Measurements from ENCODE around the gene DIP2C.
A peak's percentile ranks its signal among the peaks of the same experiment; 100 is the strongest.
"Not testable (repeated sequence)": the region's sequence is repeated elsewhere in the genome, so short reads cannot be mapped to it uniquely, and the experiment has no call there.

Gene DIP2C

DNA sequence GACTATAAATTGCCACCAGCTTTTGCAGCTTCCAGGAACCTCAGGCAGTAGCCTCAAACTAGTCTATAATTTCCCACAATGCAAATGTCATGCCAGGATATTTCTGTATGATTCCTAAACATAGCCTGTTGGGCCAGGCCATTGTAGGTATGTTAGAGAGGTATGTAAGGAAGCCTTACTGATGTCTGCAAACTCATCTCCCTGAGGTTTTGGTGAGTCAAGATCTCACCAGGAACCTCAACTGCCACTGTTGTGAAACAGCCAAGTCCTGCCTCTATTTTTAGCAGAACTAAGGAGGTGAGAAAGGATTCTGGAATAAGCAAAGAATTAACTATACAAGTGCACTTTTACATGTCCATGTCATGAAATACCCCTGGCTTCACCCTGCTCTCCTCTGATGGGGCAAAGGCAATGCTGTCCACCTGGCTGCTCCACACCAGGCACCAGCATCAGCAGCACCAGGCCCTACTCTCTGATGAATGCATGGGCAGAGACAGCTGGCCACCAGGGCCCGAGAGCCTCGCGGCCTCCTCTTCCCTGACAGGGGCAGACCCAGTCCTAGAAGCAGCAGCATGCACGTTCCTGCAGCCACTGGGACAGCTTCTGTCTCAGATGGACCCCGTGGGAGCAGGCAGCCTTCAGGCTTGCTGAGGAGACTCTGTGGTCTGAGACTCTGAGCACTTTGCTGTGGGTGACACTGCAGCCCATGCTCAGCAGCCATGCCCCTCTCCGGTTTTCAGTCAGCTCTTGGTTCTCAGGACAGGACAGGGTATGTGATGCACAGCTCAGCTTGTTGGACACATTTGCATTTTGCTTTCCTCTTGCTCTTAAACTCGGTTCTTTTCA is 407.0 kb downstream of the DIP2C start:
- DNase-seq = peak; percentile 53 to 65

DNA sequence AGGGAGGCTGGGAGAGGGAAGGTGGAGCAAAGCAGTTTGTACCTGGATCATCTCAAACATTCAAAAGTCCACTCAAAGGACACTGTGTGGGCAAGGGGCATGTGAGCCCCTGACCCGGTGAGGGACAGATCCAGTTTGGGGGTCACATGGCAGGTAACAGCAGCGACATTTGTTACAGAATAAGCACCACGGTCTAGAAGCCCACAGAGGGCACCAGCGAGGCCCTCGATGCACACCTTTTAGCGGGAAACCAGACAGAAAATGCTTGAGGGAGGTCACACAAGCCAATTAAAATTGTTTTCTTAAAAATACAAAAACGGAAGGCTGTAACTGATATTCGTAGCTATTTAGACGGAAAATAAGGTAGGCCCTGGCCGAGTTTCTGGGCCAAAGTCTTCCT is 409.8 kb downstream of the DIP2C start:
- no peak for DNase-seq

DNA sequence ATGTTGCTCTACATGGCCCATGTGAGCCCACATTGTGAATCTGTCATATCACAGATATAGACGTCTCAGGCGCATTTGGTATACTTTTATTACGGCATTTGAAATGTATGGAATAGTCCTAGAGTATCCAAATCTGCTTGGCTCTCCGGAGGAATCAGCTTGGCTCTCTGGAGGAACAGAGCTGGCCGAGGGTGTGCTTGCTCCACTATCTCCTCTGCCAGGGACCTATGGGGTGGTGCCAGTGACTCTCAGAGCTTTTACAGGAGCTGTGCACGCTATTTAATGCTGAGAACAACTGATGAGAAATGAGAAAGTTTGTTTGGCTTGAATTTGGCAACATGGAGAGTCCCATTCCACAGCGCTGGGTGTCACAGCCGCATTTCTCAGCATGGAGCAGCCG is 410.2 kb downstream of the DIP2C start:
- DNase-seq = no peak

DNA sequence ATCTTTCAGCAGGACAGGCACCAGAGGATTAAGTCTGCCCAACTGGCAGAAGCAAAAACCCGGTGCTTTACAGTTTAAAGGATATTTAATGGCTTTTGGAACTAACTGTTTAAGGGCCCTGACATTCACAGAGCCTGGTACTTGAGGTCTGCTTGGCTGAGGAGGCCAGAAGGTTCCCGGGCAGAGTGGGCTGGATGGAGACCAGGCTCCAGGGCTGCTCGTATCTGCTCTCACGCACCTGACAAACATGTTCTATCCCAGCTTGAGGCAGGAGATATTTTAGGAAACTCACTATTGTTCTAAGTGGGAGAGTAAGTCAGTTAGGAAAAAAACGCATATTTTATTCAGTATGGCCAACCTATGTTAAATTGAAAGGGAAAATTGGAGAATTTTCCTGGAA is 410.8 kb downstream of the DIP2C start:
- no peak for DNase-seq

DNA sequence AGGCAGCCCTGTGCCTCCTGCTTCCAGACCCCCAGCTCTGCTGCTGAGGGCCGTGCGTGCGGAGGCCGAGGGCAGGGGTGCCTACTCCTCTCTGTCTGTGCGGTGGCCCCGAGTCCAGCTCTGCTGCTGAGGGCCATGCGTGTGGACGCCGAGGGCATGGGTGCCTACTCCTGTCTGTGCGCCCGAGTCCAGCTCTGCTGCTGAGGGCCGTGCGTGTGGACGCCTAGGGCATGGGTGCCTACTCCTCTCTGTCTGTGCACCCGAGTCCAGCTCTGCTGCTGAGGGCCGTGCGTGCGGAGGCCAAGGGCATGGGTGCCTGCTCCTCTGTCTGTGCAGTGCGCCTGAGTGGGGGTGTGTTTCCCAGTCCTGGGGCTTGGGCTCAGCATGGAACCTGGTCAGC is 411.5 kb downstream of the DIP2C start:
- DNase-seq = no peak

DNA sequence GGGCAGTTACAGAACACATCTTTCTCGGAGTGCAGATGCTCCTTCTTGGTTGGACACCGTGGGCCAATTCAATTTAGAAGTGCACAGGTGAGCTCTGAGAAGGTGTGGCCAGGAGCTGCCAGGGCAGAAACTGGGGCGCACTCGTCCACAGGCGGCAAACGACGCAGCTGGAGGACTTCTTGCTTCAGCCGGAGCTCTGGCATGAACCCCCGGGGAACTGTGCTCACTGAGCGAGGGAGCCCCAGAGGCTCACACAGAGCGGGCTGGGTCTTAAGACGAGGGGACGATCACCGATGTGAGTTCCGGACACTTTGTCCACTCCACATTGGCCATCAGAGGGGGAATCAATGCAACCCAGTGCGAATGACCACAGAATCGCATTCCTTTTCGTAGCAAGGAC is 413.8 kb downstream of the DIP2C start:
- no peak for DNase-seq

DNA sequence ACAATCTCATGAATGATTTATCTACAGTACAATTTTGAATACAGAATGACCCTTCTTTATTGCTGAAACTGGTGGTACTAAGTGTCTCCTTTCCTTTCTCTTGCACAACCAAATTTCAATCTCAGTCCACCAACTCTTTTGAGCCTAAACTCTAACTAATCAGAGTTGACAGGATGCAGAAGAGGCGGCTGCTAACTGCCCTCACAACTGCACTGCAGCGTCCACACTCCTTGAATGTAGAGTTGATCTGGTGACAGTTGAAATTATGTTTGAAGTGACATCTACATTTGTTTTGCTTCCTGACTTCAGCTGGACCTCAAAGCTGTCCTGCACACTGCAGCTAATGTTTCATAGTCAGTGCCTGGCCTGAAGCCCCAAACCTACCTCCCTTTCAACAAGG is 414.6 kb downstream of the DIP2C start:
- no peak for DNase-seq

DNA sequence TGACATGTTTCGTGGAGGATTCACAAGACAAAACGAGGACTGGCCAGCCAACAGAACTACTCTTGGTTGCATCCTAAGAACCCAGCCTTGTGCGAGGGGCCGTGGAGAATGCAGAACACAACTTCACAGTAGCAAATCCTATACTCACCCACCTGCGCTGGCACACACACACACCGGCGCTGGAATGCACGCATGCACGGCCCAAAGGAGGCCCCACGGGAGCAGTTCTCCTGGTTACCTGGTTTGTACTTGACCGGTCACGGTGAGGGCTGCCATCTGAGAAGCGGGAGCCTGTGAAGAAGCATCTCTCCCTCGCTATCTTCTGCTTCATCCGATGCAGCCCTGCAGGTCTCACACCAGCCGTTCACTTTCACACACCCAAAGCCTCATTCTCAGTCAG is 416.4 kb downstream of the DIP2C start:
- DNase-seq = no peak

DNA sequence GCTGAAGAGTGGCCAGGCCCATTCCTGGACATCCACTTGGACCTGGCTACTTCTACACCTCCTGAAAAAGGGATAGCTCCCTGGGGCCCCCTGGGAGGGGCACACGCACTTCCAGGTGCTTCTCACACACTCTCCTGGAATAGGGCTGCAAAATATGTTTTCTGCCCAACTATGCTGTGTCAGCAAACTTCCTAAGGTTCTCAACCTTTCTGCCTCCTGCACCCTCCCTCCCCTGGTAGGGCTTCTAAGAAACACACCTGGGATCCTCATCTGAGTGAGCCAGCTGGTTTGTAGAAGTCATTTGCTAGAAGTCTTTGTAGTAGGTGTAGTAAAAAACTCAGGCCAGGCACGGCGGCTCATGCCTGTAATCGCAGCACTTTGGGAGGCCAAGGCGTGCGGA is 417.7 kb downstream of the DIP2C start:
- DNase-seq = no peak

DNA sequence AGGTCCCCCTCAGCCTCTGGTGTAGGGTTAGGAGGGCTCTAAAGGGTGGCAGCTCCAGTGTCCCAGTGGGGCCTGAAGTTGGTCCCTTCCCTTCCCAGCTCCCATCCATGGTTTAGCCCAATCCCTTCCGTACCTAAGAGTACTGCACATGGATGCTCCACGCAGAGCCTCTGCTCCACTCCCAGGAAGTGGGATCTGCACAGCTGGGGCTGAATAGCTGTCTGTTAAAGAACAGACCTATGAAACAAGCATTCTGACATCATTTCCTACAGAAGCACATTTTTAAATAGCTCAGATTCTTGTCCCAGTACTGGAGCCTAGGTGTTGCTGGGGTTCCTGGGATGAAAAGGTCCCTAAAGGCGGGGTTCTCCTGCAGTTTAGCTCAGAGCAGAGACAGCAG is 418.3 kb downstream of the DIP2C start:
- no peak for DNase-seq

DNA sequence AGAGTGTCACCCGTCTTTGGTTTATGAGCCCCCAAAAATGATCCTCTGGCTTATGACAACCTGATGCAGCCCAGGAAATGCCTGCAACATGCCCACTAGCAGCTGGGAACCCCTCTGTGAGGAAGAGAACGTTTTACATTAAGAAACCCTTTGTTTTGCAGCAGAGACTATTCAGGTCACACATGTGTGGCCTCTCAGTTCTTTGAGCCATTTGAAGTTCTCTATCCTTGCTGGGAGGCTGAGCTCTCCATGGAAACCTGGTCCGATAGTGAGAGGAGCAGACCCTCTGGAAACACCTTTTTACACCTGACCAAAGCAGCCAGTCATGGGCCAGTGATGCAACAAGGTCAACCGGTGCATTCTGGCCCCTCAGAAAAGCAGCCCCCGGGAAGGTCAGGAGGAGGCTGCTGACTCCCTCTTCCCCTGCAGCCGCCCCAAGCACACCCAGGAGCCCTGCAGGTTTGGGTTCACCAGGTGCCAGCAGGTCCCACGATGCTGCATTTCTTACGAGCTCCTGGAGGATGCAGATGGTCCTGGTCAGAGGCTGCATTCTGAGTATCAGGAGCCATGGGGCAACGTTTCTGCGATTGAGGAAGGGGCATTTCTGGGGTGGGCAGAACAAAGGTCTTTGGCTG is 419.9 kb downstream of the DIP2C start:
- no peak for DNase-seq

DNA sequence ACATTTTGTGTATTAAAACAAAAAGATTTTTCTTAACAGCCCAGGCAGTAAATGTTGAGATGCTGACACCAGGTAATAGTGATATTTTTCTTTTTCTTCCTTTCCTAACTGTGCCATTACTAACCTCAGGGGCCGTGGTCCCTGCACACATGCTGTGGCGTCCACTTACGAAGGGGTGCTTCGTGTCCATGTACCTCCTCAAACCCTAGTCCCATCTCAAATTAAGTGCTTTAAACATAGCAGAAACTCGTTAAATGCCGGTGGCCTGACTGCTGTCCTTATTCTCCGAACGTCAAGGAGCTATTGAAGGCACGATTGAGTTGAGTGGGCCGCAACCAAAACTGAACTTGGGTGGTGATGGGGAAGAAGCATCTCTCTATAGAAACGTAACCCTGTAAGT is 421.8 kb downstream of the DIP2C start:
- DNase-seq = no peak

DNA sequence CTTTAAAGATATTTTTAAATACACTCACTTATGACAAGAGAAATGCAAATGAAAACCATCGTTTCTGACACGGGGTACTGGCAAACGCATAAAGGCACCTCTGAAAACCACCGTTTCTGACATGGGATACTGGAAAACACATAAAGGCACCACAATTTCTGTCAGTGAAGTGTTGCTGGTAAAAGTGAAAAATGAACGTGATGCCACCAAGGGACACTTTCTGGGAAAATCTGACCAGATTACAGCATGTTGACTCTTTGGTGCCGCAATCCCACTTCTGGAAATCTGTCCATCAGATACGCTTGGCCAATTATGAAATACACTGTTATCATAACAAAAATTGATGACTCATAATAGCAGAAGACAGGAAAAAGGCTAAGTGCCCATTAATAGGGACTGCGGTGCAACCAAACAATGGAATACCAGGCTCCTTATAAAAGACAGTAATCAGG is 422.5 kb downstream of the DIP2C start:
- DNase-seq = no peak

DNA sequence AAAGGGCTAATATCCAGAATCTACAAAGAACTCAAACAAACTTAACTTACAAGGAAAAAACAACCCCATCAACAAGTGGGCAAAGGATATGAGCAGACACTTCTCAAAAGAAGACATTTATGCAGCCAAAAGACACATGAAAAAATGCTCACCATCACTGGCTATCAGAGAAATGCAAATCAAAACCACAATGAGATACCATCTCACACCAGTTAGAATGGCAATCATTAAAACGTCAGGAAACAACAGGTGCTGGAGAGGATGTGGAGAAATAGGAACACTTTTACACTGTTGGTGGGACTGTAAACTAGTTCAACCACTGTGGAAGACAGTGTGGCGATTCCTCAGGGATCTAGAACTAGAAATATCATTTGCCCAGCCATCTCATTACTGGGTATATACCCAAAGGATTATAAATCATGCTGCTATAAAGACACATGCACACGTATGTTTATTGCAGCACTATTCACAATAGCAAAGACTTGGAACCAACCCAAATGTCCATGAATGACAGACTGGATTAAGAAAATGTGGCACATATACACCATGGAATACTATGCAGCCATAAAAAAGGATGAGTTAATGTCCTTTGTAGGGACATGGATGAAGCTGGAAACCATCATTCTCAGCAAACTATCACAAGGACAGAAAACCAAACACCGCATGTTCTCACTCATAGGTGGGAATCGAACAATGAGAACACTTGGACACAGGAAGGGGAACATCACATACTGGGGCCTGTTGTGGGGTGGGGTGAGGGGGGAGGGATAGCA is 423.5 kb downstream of the DIP2C start:
- not testable (repeated sequence) for DNase-seq

DNA sequence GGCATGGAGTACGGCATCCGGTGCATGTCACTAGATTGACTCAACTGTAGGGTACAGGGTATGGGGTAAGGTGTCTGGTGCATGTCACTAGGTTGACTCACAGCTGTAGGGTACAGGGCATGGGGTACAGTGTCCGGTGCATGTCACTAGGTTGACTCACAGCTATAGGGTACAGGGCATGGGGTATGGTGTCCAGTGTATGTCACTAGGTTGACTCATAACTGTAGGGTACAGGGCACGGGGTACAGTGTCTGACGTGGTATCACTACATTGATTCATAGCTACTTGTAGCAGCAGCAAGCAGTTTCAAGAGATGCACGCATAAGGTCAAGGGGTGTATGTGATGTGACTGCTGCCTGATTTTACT is 424.4 kb downstream of the DIP2C start:
- not testable (repeated sequence) for DNase-seq

DNA sequence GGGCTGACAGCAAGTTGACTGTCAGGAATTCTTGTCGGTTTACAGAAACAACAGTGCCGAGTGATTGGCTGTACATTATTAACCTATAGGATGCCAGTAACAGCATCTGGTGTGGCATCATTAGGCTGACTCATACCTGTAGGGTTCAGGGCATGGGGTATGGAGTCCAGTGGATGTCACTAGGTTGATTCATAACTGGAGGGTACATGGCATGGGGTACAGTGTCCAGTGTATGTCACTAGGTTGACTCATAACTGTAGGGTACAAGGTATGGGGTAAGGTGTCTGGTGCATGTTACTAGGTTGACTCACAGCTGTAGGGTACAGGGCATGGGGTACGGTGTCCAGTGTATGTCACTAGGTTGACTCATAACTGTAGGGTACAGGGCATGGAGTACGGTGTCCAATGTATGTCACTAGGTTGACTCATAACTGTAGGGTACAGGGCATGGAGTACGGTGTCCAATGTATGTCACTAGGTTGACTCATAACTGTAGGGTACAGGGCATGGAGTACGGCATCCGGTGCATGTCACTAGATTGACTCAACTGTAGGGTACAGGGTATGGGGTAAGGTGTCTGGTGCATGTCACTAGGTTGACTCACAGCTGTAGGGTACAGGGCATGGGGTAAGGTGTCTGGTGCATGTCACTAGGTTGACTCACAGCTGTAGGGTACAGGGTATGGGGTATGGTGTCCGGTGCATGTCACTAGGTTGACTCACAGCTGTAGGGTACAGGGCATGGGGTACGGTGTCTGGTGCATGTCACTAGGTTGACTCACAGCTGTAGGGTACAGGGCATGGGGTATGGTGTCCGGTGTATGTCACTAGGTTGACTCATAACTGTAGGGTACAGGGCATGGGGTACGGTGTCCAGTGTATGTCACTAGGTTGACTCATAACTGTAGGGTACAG is 425.1 kb downstream of the DIP2C start:
- DNase-seq = not testable (repeated sequence)

DNA sequence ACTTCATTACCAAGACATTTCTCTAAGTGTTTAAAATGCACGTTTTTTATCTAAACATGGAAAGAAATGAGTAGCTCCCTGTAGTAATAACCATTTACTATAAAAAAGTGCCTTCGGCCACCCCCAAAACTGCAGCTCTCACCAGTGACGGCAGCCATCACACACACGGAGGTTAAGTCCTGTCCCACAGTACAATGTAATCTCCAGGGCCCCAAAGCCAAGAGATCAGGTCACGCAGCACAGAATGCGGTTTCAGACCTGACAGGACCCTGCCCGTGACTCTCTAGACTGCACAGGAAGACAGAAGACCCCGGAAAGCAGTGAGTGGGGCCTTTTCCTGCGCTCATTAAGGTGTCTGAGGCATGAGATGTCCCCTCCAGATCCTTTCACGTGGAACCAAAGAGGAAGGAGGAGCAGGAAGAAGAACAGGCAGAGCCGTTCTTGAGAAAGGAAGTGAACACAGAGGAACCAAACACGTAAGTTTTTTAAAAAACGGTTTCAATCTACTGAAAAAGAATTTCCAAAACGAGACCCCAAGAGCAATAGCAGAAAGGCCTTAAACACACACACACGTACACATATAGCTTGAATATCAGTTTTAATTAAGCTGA is 428.5 kb downstream of the DIP2C start:
- DNase-seq = peak; percentile 20 to 47

DNA sequence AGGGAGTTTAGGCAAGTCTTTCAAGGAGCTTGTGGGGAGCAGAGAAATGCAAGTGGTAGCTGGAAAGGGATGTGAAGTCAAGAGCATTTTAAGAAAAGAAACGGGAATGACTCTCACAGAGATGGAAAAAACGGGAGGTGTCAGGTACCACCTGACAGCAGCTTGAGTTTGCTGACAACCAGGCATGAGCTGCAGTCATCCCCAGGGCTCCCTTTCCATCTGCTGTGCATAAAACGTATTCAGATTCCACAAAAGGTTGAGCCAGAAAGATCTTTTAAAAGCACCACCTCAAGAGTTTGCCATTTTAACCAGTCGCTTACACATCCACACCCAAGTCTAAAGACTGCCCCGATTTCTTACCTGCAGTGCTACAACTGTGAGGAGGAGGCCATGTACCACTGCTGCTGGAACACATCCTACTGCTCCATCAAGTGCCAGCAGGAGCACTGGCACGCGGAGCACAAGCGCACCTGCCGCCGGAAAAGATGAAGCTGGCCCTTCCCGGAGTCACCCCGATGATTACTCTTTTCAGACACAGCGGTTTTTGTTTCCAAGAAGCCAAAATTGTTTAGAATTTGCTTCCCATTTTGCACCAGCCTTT is 437.4 kb downstream of the DIP2C start:
- no peak for DNase-seq

DNA sequence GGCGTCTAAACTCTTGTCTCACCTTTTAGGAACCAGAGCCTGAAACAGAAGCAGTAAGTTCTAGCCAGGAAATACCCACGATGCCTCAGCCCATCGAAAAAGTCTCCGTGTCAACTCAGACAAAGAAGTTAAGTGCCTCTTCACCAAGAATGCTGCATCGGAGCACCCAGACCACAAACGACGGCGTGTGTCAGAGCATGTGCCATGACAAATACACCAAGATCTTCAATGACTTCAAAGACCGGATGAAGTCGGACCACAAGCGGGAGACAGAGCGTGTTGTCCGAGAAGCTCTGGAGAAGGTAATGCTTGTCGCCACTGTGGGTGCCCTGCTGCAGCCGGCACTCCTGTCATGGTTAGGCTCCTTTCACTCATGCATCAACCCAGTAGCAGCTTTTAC is 441.2 kb downstream of the DIP2C start:
- no peak for DNase-seq

DNA sequence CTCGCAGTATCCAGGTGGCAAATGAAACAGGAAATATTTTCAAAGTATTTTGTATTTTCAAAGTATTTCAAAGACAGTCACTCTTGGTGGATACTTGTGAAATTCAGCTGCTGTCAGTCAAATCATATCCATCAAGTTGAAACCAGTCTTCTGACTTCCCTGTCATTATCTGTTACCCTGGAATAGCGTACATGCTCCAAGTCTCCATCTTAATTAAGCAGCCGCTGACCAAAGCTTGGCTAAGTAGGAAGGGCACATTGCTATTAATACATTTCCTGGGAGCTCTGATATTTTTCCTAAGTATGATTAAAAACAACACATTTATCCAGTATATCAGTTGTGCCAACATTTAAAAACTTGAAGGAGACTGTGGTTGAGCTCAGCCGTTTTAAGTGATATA is 442.0 kb downstream of the DIP2C start:
- DNase-seq = no peak

DNA sequence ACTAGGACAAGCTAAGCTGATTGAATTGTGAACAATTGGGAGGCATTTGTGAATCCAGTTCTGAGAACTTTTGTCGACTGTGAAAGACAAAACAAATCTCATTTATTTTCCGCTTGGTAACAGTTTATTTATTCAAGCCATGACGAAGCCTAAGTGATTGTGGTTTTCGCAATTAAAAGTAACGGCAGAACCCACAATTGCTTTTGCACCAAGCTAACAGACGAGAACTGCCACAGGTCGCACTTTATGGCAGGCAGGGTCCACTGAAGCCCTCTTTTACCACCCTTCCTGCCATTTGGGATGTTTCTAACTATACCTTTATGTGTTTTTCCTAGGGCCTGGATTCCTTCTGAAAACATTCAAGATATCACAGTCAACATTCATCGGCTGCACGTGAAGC is 443.0 kb downstream of the DIP2C start:
- DNase-seq = no peak

DNA sequence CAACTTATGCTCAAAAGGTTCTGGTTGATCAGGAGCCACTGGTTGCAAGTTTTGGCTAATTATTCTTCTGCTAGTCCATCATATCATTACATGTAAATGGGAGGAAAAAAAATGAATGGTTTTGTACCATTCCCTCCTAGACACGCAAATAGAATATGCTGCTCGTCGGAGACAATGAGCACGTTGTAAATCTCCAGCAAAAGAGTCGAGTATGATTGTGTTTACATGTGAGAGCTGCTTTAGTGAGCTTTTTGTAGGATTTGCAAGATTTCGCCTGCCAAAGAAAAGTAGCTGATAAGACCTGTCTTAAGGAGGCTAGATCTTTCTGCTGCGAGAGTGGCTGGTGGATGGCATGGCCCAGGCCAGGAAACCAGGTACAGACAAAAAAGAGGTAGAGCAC is 445.2 kb downstream of the DIP2C start:
- no peak for DNase-seq

All from AML-193 (cell line).